Measurements from ENCODE around the gene TMX2. TPM values are rescaled to one million over a fixed set of nuclear protein-coding genes. Genes with fewer than 3 reads are reported as not detected.

Gene TMX2
- total RNA-seq, 3 donors from 2014 or later (not counting 1 experiment from before 2014, with no cell fraction given): 43.6 to 70.4 (median 45.7) TPM

- no peak overlapping the region for H3K4me3 Mint-ChIP-seq
- ATAC-seq (no peak), DNase-seq (no peak)
- TF ChIP-seq CTCF (IDR thresholded peaks at IDR 0.05): no peak
- no peaks in the 10 kb centered on the region for H3K4me1 Mint-ChIP-seq
- H3K4me1 ChIP-seq (ENCODE audit: control insufficient read depth, insufficient read depth, low read length): no peaks in the 10 kb centered on the region
- H3K27me3 Mint-ChIP-seq (ENCODE audit: low read depth in 2 of 2): no peaks in the 10 kb centered on the region
- H3K36me3 Mint-ChIP-seq: no peaks in the 10 kb centered on the region
- no peaks in the 10 kb centered on the region for H3K36me3 ChIP-seq (ENCODE audit: control insufficient read depth, insufficient read depth, low read length)
- no peak overlapping the region for H3K27ac Mint-ChIP-seq
- H3K27ac ChIP-seq (ENCODE audit: low read length): no peak overlapping the region
- no peak overlapping the region for H3K4me3 ChIP-seq (ENCODE audit: low read length)
- intact Hi-C loops (cut with micrococcal nuclease): no loop called here
- H3K9me3 ChIP-seq (ENCODE audit: control insufficient read depth, insufficient read depth, low read length): no peaks in the 10 kb centered on the region
- H3K9me3 Mint-ChIP-seq: no peaks in the 10 kb centered on the region
- no peaks in the 10 kb centered on the region for H3K27me3 ChIP-seq (ENCODE audit: control insufficient read depth, insufficient read depth, low read length)
- WGBS (ENCODE audit: insufficient coverage): 87% methylated on average over 1 of the region's 3 CpGs
Observed at GRCh38 chr11:57771365-57771764, 59.0 kb downstream of the TMX2 start.

- Histone ChIP-seq H3K4me3 (ENCODE audit: low read length) (no peak overlapping the region), H3K27ac (ENCODE audit: low read length) (no peak overlapping the region), H3K4me1 (ENCODE audit: control insufficient read depth, insufficient read depth, low read length) (no peaks in the 10 kb centered on the region), H3K27me3 (ENCODE audit: control insufficient read depth, insufficient read depth, low read length) (no peaks in the 10 kb centered on the region), H3K36me3 (ENCODE audit: control insufficient read depth, insufficient read depth, low read length) (no peaks in the 10 kb centered on the region), H3K9me3 (ENCODE audit: control insufficient read depth, insufficient read depth, low read length) (no peaks in the 10 kb centered on the region)
- Mint-ChIP-seq H3K36me3 (no peaks in the 10 kb centered on the region), H3K9me3 (no peaks in the 10 kb centered on the region), H3K4me3 (no peak overlapping the region), H3K27ac (no peak overlapping the region), H3K4me1 (no peaks in the 10 kb centered on the region), H3K27me3 (ENCODE audit: low read depth in 2 of 2) (no peaks in the 10 kb centered on the region)
- no peak for DNase-seq
- intact Hi-C loops (cut with micrococcal nuclease): no loop called here
- TF ChIP-seq CTCF (IDR thresholded peaks at IDR 0.05): no peak
- no peak for ATAC-seq
- WGBS (ENCODE audit: insufficient coverage): 89% methylated on average over 4 of the region's 4 CpGs
Observed at GRCh38 chr11:57772562-57772961, 60.2 kb downstream of the TMX2 start.

- Histone ChIP-seq H3K4me1 (ENCODE audit: control insufficient read depth, insufficient read depth, low read length) (no peaks in the 10 kb centered on the region), H3K9me3 (ENCODE audit: control insufficient read depth, insufficient read depth, low read length) (no peaks in the 10 kb centered on the region), H3K27ac (ENCODE audit: low read length) (no peak overlapping the region), H3K36me3 (ENCODE audit: control insufficient read depth, insufficient read depth, low read length) (no peaks in the 10 kb centered on the region), H3K27me3 (ENCODE audit: control insufficient read depth, insufficient read depth, low read length) (no peaks in the 10 kb centered on the region), H3K4me3 (ENCODE audit: low read length) (no peak overlapping the region)
- H3K27me3 Mint-ChIP-seq (ENCODE audit: low read depth in 2 of 2): no peaks in the 10 kb centered on the region
- no peaks in the 10 kb centered on the region for H3K9me3 Mint-ChIP-seq
- DNase-seq (no peak), ATAC-seq (no peak)
- H3K36me3 Mint-ChIP-seq: no peaks in the 10 kb centered on the region
- 87% methylated on average over 4 of the region's 5 CpGs for WGBS (ENCODE audit: insufficient coverage)
- no peaks in the 10 kb centered on the region for H3K4me1 Mint-ChIP-seq
- no peak for TF ChIP-seq CTCF (IDR thresholded peaks at IDR 0.05)
- intact Hi-C loops (cut with micrococcal nuclease): no loop called here
- H3K4me3 Mint-ChIP-seq: no peak overlapping the region
- no peak overlapping the region for H3K27ac Mint-ChIP-seq
Observed at GRCh38 chr11:57773026-57773598, 60.7 kb downstream of the TMX2 start.

GRCh38 chr11:57775491-57775890, 63.1 kb downstream of the TMX2 start:
- no peaks in the 10 kb centered on the region for H3K9me3 Mint-ChIP-seq
- no peak overlapping the region for H3K4me3 Mint-ChIP-seq
- H3K27me3 Mint-ChIP-seq (ENCODE audit: low read depth in 2 of 2): no peaks in the 10 kb centered on the region
- DNase-seq (no peak), ATAC-seq (no peak)
- Histone ChIP-seq H3K36me3 (ENCODE audit: control insufficient read depth, insufficient read depth, low read length) (no peaks in the 10 kb centered on the region), H3K27ac (ENCODE audit: low read length) (no peak overlapping the region), H3K4me3 (ENCODE audit: low read length) (no peak overlapping the region), H3K4me1 (ENCODE audit: control insufficient read depth, insufficient read depth, low read length) (no peaks in the 10 kb centered on the region), H3K9me3 (ENCODE audit: control insufficient read depth, insufficient read depth, low read length) (no peaks in the 10 kb centered on the region), H3K27me3 (ENCODE audit: control insufficient read depth, insufficient read depth, low read length) (no peaks in the 10 kb centered on the region)
- no peaks in the 10 kb centered on the region for H3K4me1 Mint-ChIP-seq
- intact Hi-C loops (cut with micrococcal nuclease): no loop called here
- no peak overlapping the region for H3K27ac Mint-ChIP-seq
- WGBS (ENCODE audit: insufficient coverage): 89% methylated on average over 2 of the region's 5 CpGs
- H3K36me3 Mint-ChIP-seq: no peaks in the 10 kb centered on the region
- TF ChIP-seq CTCF (IDR thresholded peaks at IDR 0.05): no peak
